Type B pancreatic cell (in vitro differentiated cells): ENCODE measurements around the gene TRAPPC6A. TPM values are rescaled to one million over a fixed set of nuclear protein-coding genes. Genes with fewer than 3 reads are reported as not detected.
A peak's percentile ranks its signal among the peaks of the same experiment; 100 is the strongest.

Source experiments
- DNase-seq: peaks from one replicate; pipeline ENCODE4 v3.0.0; 2021; ENCODE audit warnings: mixed read lengths; ENCODE audit not compliant: unreplicated experiment; ENCODE audit errors: extremely low spot score
- H3K27ac Mint-ChIP-seq: 2 replicates; pipeline ENCODE4 v1.8.0; 2021; ENCODE audit warnings: mild to moderate bottlenecking, mixed read lengths
- H3K27me3 Mint-ChIP-seq: 2 replicates; pipeline ENCODE4 v1.8.0; 2021; ENCODE audit warnings: mixed read lengths
- H3K36me3 Mint-ChIP-seq: 2 replicates; pipeline ENCODE4 v1.8.0; 2021; ENCODE audit warnings: mixed read lengths
- H3K4me1 Mint-ChIP-seq: one replicate; pipeline ENCODE4 v1.8.0; 2021; ENCODE audit warnings: mixed read lengths; ENCODE audit not compliant: unreplicated experiment
- H3K4me3 Mint-ChIP-seq: 2 replicates; pipeline ENCODE4 v1.8.0; 2021; ENCODE audit warnings: mild to moderate bottlenecking, mixed read lengths
- H3K9me3 Mint-ChIP-seq: 2 replicates; pipeline ENCODE4 v1.8.0; 2021; ENCODE audit warnings: mixed read lengths
- total RNA-seq: library from RNA; stranded (reverse); gene quantifications from 2 replicates; pipeline ENCODE4 v1.2.1, GENCODE V29; 2021; ENCODE audit warnings: low replicate concordance
- TF ChIP-seq, protein P1 (sequence below): fragments of 200-600 bp; sonication (generic); conservative IDR thresholded peaks from 2 replicates; pipeline ENCODE4 v1.5.0; 2021; ENCODE audit warnings: antibody characterized with exemption, mild to moderate bottlenecking

The TRAPPC6A gene
- total RNA-seq, 1 donor from 2014 or later = 36.7 TPM

DNA sequence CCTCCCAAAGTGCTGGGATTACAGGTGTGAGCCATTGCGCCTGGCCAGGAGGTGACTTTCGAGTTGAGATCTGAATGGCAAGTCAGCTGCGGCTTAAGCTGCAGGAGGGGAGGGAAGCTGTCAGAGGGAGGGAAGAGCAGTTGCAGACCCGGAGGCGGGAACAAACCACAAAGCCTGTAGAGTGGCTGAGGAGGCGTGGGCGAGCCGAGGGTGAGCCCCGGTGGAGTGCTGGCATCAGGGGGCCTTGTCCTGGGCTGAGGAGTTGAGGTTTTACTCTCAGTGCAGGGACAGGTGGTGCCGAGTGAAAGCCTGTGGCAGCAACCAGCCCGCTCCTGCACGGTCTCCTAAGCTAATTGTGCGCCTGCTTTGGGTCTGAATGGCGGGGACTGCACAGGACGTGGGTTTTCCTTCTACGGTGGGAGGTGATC, 60.9 kb downstream of the TRAPPC6A start:
- TF ChIP-seq, protein P1, sequence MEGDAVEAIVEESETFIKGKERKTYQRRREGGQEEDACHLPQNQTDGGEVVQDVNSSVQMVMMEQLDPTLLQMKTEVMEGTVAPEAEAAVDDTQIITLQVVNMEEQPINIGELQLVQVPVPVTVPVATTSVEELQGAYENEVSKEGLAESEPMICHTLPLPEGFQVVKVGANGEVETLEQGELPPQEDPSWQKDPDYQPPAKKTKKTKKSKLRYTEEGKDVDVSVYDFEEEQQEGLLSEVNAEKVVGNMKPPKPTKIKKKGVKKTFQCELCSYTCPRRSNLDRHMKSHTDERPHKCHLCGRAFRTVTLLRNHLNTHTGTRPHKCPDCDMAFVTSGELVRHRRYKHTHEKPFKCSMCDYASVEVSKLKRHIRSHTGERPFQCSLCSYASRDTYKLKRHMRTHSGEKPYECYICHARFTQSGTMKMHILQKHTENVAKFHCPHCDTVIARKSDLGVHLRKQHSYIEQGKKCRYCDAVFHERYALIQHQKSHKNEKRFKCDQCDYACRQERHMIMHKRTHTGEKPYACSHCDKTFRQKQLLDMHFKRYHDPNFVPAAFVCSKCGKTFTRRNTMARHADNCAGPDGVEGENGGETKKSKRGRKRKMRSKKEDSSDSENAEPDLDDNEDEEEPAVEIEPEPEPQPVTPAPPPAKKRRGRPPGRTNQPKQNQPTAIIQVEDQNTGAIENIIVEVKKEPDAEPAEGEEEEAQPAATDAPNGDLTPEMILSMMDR = no peak
- DNase-seq = no peak
- Mint-ChIP-seq H3K9me3 (no peaks in the 10 kb centered on the region), H3K4me1 (peaks cover 29% of the 10 kb centered on the region), H3K27me3 (no peaks in the 10 kb centered on the region), H3K4me3 (peak overlapping the region; percentile 7), H3K27ac (peak overlapping the region; percentile 50), H3K36me3 (no peaks in the 10 kb centered on the region)

DNA sequence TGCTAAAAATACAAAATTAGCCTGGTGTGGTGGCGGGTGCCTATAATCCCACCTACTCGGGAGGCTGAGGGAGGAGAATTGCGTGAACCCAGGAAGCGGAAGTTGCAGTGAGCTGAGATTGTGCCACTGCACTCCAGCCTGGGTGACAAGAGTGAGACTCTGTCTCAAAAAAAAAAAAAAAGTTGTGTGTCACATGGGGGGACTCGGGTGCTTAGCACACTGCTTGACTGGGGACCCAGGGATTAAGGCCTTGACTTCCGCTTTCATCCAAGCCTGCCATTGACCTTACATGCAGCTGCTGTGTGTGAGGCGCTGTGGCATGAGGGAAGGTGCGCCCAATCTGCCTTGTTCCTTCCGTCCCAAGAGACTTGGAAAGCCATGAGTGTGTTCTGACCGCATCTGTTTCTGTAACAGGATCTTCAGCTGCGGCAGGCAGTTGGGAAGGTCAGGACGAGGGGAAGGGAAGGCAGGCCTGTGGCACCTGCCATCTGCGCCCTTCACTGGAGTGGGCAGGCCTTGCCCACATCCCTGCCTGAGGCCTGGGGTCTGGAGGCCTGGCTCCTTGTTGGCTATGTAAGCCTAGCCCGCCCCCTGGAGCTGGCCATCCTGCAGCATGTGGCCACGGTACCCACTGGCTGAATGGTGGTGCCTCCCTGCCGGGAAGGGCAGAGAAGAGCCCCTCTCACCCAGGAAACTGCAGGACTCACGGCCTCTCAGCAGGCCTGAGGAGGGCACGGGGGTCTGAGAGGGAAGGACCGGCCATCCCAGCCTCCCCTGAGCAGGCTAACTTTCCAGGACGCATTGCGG, 62.0 kb downstream of the TRAPPC6A start:
- Mint-ChIP-seq H3K27me3 (no peaks in the 10 kb centered on the region), H3K36me3 (no peaks in the 10 kb centered on the region), H3K4me3 (peak overlapping the region; percentile 47), H3K27ac (peak overlapping the region; percentile 66), H3K9me3 (no peaks in the 10 kb centered on the region), H3K4me1 (peaks cover 24% of the 10 kb centered on the region)
- TF ChIP-seq, protein P1 = no peak
- no peak for DNase-seq

DNA sequence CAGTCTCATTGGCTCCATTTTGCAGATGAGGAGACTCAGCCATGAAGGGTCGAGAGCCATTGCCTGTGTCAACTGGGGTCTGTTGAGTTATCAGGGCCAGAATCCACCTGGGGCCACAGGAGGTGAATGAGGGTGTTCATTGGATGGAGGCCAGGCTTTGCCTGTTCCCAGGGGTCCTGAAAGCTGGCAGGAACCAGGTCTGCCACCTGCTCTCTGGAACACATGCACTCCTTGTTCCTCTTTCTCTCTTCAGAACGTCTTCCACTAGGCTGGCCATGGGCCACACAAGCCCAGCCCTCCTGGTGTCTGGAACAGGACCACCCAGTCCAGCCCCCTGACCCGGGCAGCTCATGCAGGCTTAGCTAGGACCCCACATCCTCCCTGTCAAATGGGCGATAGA, 63.9 kb downstream of the TRAPPC6A start:
- peak overlapping the region; percentile 90 for H3K27ac Mint-ChIP-seq
- H3K9me3 Mint-ChIP-seq = no peaks in the 10 kb centered on the region
- no peak for DNase-seq
- H3K4me1 Mint-ChIP-seq = peaks cover 16% of the 10 kb centered on the region
- peak overlapping the region; percentile 62 for H3K4me3 Mint-ChIP-seq
- H3K36me3 Mint-ChIP-seq = no peaks in the 10 kb centered on the region
- no peaks in the 10 kb centered on the region for H3K27me3 Mint-ChIP-seq
- TF ChIP-seq, protein P1 = no peak

DNA sequence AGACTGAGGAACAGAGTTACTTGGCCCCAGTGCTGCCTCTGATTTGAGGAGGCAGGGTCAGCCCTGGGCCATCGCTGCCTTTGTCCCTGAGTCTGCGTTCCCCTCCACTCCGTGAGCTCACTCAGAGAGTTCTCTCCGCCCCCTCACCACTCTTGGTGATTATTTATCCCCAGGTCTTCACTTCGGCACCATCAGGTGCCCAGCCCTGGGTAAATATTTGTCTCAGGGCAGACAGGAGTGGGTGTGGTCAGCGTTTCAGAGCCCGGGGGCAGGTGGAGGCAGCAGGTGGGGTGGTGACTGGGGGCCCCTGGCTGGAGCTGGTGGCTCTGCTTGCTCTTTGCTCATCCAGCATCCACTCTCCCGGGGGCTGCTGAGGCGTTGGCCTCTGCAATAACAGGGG, 64.4 kb downstream of the TRAPPC6A start:
- DNase-seq = no peak
- H3K27ac Mint-ChIP-seq = peak overlapping the region; percentile 90
- no peaks in the 10 kb centered on the region for H3K36me3 Mint-ChIP-seq
- peak overlapping the region; percentile 62 for H3K4me3 Mint-ChIP-seq
- no peaks in the 10 kb centered on the region for H3K27me3 Mint-ChIP-seq
- H3K9me3 Mint-ChIP-seq = no peaks in the 10 kb centered on the region
- TF ChIP-seq, protein P1 = no peak
- H3K4me1 Mint-ChIP-seq = peaks cover 16% of the 10 kb centered on the region

Other genes with a start within 250 kb of the TRAPPC6A start
- not detected in 2 replicates for gene APOC4, start 236.0 kb downstream of the TRAPPC6A start, total RNA-seq
- 0.98 TPM in 1 of 2 replicates, not detected in the other for gene APOC2, start 232.2 kb downstream of the TRAPPC6A start, total RNA-seq
- gene CLPTM1, start 222.9 kb downstream of the TRAPPC6A start, total RNA-seq = 102 and 104 TPM in 2 replicates
- gene RELB, start 176.8 kb downstream of the TRAPPC6A start, total RNA-seq = 6.9 and 8.4 TPM in 2 replicates
- 80.4 and 111 TPM in 2 replicates for gene CLASRP, start 139.2 kb downstream of the TRAPPC6A start, total RNA-seq
- 2.2 and 3.7 TPM in 2 replicates for gene ZNF296, start 101.8 kb downstream of the TRAPPC6A start, total RNA-seq
- 32.2 and 35.6 TPM in 2 replicates for gene GEMIN7, start 99.0 kb downstream of the TRAPPC6A start, total RNA-seq
- gene PPP1R37, start 85.1 kb downstream of the TRAPPC6A start, total RNA-seq = 44.7 and 63.7 TPM in 2 replicates
- 0.56 and 1.3 TPM in 2 replicates for gene NKPD1, start 17.3 kb downstream of the TRAPPC6A start, total RNA-seq
- gene BLOC1S3, start 547 bp upstream of the TRAPPC6A start, total RNA-seq = 9.2 and 10.2 TPM in 2 replicates
- gene EXOC3L2, start 67.2 kb upstream of the TRAPPC6A start, total RNA-seq = 0.60 TPM in 1 of 2 replicates, not detected in the other
- gene MARK4, start 73.0 kb upstream of the TRAPPC6A start, total RNA-seq = 38.8 and 47.3 TPM in 2 replicates
- 0.24 and 1.4 TPM in 2 replicates for gene CKM, start 144.6 kb upstream of the TRAPPC6A start, total RNA-seq
- 4.9 and 12.8 TPM in 2 replicates for gene KLC3, start 162.5 kb upstream of the TRAPPC6A start, total RNA-seq
- gene ERCC2, start 192.3 kb upstream of the TRAPPC6A start, total RNA-seq = 26.9 and 55.8 TPM in 2 replicates
- gene PPP1R13L, start 226.8 kb upstream of the TRAPPC6A start, total RNA-seq = 38.6 and 110 TPM in 2 replicates
- gene POLR1G, start 228.4 kb upstream of the TRAPPC6A start, total RNA-seq = 7.2 and 9.5 TPM in 2 replicates
- gene ERCC1, start 245.7 kb upstream of the TRAPPC6A start, total RNA-seq = 57.3 and 71.8 TPM in 2 replicates